ENCODE measurements around the gene LIMCH1.

GRCh38 chr4:41534404-41534803 is 3.6 kb upstream of the LIMCH1 start:
- TF ChIP-seq CTCF (IDR thresholded peaks at IDR 0.05; ENCODE audit: low read depth, low read length) = no peak
- TF ChIP-seq POLR2A (IDR thresholded peaks at IDR 0.05; ENCODE audit: extremely low read depth, insufficient read length) = no peak
- no peak for TF ChIP-seq MAX (IDR thresholded peaks at IDR 0.05; ENCODE audit: low read depth, low read length)

Measured in NB4 (cell line).